ENCODE measurements around the gene MAP7D3. TPM values are rescaled to one million over a fixed set of nuclear protein-coding genes. Genes with fewer than 3 reads are reported as not detected.

Gene MAP7D3
- total and polyA plus RNA-seq, 2 of the 8 experiments (the other 6 are each of a cell fraction or from before 2014, with no cell fraction given) = 4.8 to 19.6 TPM

DNA sequence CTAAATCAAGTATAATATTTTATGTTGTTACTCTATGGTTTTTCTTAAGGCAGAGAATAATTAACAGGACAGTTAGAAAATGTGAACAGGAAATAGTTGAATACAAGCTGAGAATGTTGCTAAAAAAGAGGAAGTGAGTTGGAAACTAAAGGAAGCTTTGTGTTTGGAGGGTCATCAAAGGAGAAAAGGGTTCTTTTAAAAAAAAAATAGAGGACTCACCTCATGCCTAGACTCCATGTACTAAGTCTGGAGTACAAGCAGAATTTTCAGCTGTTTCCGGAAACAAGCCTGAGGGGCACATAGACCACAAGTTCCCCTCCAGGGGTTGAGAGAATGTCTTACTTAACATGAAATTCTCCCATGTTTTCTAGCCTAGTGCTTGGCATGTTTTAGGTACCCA, 20.1 kb upstream of the MAP7D3 start (continued):
- TF ChIP-seq, protein P1, sequence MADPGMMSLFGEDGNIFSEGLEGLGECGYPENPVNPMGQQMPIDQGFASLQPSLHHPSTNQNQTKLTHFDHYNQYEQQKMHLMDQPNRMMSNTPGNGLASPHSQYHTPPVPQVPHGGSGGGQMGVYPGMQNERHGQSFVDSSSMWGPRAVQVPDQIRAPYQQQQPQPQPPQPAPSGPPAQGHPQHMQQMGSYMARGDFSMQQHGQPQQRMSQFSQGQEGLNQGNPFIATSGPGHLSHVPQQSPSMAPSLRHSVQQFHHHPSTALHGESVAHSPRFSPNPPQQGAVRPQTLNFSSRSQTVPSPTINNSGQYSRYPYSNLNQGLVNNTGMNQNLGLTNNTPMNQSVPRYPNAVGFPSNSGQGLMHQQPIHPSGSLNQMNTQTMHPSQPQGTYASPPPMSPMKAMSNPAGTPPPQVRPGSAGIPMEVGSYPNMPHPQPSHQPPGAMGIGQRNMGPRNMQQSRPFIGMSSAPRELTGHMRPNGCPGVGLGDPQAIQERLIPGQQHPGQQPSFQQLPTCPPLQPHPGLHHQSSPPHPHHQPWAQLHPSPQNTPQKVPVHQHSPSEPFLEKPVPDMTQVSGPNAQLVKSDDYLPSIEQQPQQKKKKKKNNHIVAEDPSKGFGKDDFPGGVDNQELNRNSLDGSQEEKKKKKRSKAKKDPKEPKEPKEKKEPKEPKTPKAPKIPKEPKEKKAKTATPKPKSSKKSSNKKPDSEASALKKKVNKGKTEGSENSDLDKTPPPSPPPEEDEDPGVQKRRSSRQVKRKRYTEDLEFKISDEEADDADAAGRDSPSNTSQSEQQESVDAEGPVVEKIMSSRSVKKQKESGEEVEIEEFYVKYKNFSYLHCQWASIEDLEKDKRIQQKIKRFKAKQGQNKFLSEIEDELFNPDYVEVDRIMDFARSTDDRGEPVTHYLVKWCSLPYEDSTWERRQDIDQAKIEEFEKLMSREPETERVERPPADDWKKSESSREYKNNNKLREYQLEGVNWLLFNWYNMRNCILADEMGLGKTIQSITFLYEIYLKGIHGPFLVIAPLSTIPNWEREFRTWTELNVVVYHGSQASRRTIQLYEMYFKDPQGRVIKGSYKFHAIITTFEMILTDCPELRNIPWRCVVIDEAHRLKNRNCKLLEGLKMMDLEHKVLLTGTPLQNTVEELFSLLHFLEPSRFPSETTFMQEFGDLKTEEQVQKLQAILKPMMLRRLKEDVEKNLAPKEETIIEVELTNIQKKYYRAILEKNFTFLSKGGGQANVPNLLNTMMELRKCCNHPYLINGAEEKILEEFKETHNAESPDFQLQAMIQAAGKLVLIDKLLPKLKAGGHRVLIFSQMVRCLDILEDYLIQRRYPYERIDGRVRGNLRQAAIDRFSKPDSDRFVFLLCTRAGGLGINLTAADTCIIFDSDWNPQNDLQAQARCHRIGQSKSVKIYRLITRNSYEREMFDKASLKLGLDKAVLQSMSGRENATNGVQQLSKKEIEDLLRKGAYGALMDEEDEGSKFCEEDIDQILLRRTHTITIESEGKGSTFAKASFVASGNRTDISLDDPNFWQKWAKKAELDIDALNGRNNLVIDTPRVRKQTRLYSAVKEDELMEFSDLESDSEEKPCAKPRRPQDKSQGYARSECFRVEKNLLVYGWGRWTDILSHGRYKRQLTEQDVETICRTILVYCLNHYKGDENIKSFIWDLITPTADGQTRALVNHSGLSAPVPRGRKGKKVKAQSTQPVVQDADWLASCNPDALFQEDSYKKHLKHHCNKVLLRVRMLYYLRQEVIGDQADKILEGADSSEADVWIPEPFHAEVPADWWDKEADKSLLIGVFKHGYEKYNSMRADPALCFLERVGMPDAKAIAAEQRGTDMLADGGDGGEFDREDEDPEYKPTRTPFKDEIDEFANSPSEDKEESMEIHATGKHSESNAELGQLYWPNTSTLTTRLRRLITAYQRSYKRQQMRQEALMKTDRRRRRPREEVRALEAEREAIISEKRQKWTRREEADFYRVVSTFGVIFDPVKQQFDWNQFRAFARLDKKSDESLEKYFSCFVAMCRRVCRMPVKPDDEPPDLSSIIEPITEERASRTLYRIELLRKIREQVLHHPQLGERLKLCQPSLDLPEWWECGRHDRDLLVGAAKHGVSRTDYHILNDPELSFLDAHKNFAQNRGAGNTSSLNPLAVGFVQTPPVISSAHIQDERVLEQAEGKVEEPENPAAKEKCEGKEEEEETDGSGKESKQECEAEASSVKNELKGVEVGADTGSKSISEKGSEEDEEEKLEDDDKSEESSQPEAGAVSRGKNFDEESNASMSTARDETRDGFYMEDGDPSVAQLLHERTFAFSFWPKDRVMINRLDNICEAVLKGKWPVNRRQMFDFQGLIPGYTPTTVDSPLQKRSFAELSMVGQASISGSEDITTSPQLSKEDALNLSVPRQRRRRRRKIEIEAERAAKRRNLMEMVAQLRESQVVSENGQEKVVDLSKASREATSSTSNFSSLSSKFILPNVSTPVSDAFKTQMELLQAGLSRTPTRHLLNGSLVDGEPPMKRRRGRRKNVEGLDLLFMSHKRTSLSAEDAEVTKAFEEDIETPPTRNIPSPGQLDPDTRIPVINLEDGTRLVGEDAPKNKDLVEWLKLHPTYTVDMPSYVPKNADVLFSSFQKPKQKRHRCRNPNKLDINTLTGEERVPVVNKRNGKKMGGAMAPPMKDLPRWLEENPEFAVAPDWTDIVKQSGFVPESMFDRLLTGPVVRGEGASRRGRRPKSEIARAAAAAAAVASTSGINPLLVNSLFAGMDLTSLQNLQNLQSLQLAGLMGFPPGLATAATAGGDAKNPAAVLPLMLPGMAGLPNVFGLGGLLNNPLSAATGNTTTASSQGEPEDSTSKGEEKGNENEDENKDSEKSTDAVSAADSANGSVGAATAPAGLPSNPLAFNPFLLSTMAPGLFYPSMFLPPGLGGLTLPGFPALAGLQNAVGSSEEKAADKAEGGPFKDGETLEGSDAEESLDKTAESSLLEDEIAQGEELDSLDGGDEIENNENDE (IDR thresholded peaks at IDR 0.05; ENCODE audit: insufficient replicate concordance, low read length) = no peak
- TF ChIP-seq, protein P2, sequence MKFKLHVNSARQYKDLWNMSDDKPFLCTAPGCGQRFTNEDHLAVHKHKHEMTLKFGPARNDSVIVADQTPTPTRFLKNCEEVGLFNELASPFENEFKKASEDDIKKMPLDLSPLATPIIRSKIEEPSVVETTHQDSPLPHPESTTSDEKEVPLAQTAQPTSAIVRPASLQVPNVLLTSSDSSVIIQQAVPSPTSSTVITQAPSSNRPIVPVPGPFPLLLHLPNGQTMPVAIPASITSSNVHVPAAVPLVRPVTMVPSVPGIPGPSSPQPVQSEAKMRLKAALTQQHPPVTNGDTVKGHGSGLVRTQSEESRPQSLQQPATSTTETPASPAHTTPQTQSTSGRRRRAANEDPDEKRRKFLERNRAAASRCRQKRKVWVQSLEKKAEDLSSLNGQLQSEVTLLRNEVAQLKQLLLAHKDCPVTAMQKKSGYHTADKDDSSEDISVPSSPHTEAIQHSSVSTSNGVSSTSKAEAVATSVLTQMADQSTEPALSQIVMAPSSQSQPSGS (IDR thresholded peaks at IDR 0.05; ENCODE audit: low read length) = no peak
- no peak for TF ChIP-seq TAF1 (IDR thresholded peaks at IDR 0.05; ENCODE audit: low read depth, low read length)
- TF ChIP-seq NRF1 (IDR thresholded peaks at IDR 0.05; ENCODE audit: low read depth, low read length) = no peak
- TF ChIP-seq SIRT6 (IDR thresholded peaks at IDR 0.05; ENCODE audit: low read length) = no peak
- TF ChIP-seq POLR2AphosphoS5 (IDR thresholded peaks at IDR 0.05; ENCODE audit: low read depth, low read length) = no peak
- no peak for TF ChIP-seq KDM1A (IDR thresholded peaks at IDR 0.05; ENCODE audit: borderline replicate concordance, low read length)
- no peak for TF ChIP-seq CREB1 (IDR thresholded peaks at IDR 0.05)
- no peak for TF ChIP-seq EP300 (IDR thresholded peaks at IDR 0.05; ENCODE audit: borderline replicate concordance in 1 of 2, low read depth in 2 of 2, low read length in 2 of 2)
- TF ChIP-seq BACH1 (IDR thresholded peaks at IDR 0.05; ENCODE audit: low read length) = no peak
